IMR-90 (cell line): ENCODE results near the gene ZBED4. TPM values are rescaled to one million over a fixed set of nuclear protein-coding genes. Genes with fewer than 3 reads are reported as not detected.

Experiments
- ATAC-seq: fragments of 200-7000 bp; cut with Tn5 transposase; 2 replicates; pipeline ENCODE4 v1.9.1; 2020; ENCODE audit warnings: low read depth, mild to moderate bottlenecking, moderate library complexity
- BruUV-seq: library from RNA; stranded (reverse); fragments of 400-500 nt; replicated peaks from 2 replicates; lab custom pipeline; 2021; lab: Mats Ljungman, UMichigan
- CTCF ChIA-PET: fragments of 300-600 bp; formaldehyde crosslinking; extraction: SDS; loops from one replicate; lab custom pipeline; 2021; ENCODE audit warnings: antibody characterized with exemption; lab: Yijun Ruan, JAX
- POLR2A ChIA-PET: fragments of 300-600 bp; sonication (Branson Sonifier 250); formaldehyde crosslinking; loops from one replicate; lab custom pipeline; 2022; ENCODE audit warnings: antibody characterized with exemption; ENCODE audit not compliant: unreplicated experiment; lab: Charles Lee
- DNase-seq: peaks from one replicate; pipeline ENCODE4 v3.0.0; 2013
- H2AFZ ChIP-seq: replicated peaks from 2 replicates; pipeline ENCODE3; 2013; ENCODE audit warnings: low read length, mild to moderate bottlenecking; ENCODE audit not compliant: poor library complexity
- H2AK5ac ChIP-seq: 2 replicates; pipeline ENCODE4 v1.6.1; 2013; ENCODE audit warnings: low read depth, low read length, inconsistent platforms
- H2AK9ac ChIP-seq: replicated peaks from 2 replicates; pipeline ENCODE3; 2013; ENCODE audit warnings: mild to moderate bottlenecking, low read depth, low read length, moderate library complexity; ENCODE audit not compliant: poor library complexity
- H2BK120ac ChIP-seq: 2 replicates; pipeline ENCODE4 v1.6.1; 2013; ENCODE audit warnings: low read depth, low read length, inconsistent platforms
- H2BK15ac ChIP-seq: 3 replicates; pipeline ENCODE4 v1.6.1; 2013; ENCODE audit warnings: low read depth, low read length, inconsistent platforms
- H2BK20ac ChIP-seq: 2 replicates; pipeline ENCODE4 v1.6.1; 2013; ENCODE audit warnings: low read depth, mild to moderate bottlenecking, inconsistent platforms, low read length, moderate library complexity
- H2BK5ac ChIP-seq: 2 replicates; pipeline ENCODE4 v1.6.1; 2013; ENCODE audit warnings: mild to moderate bottlenecking, low read depth, low read length, inconsistent platforms; ENCODE audit not compliant: poor library complexity, severe bottlenecking
- H3K14ac ChIP-seq: replicated peaks from 2 replicates; pipeline ENCODE4 v1.6.1; 2013; ENCODE audit warnings: low read depth, low read length, inconsistent platforms
- H3K18ac ChIP-seq: 2 replicates; pipeline ENCODE4 v1.6.1; 2013; ENCODE audit warnings: low read depth, low read length, control low read depth
- H3K23ac ChIP-seq: 2 replicates; pipeline ENCODE4 v1.6.1; 2013; ENCODE audit warnings: low read depth, low read length, inconsistent platforms
- H3K27ac ChIP-seq: 2 replicates; pipeline ENCODE4 v1.5.1; 2013; ENCODE audit warnings: mild to moderate bottlenecking, control low read depth, low read length; ENCODE audit not compliant: insufficient read depth
- H3K27me3 ChIP-seq: 2 replicates; pipeline ENCODE4 v1.6.1; 2013; ENCODE audit warnings: low read length; ENCODE audit not compliant: control insufficient read depth, insufficient read depth
- H3K36me3 ChIP-seq: 2 replicates; pipeline ENCODE4 v1.6.1; 2013; ENCODE audit warnings: low read length, mixed read lengths; ENCODE audit not compliant: control insufficient read depth, insufficient read depth
- H3K4ac ChIP-seq: 2 replicates; pipeline ENCODE4 v1.6.1; 2013; ENCODE audit warnings: low read depth, low read length, inconsistent platforms
- H3K4me1 ChIP-seq: 2 replicates; pipeline ENCODE4 v1.6.1; 2013; ENCODE audit warnings: low read length, mixed read lengths; ENCODE audit not compliant: control insufficient read depth, insufficient read depth
- H3K4me2 ChIP-seq: 2 replicates; pipeline ENCODE4 v1.6.1; 2013; ENCODE audit warnings: low read depth, mild to moderate bottlenecking, control low read depth, low read length, moderate library complexity
- H3K4me3 ChIP-seq: 2 replicates; pipeline ENCODE4 v1.5.1; 2013; ENCODE audit warnings: low read depth, mild to moderate bottlenecking, control low read depth, low read length, moderate library complexity; ENCODE audit not compliant: insufficient read depth
- H3K56ac ChIP-seq: 2 replicates; pipeline ENCODE4 v1.6.1; 2013; ENCODE audit warnings: low read length, inconsistent platforms; ENCODE audit not compliant: insufficient read depth; ENCODE audit errors: extremely low read depth
- H3K79me1 ChIP-seq, 2 experiments: 2 replicates each; pipeline ENCODE4 v1.6.1; 2013; ENCODE audit warnings: low read length in 2 of 2, inconsistent platforms in 1 of 2, low read depth in 1 of 2
- H3K9ac ChIP-seq: 2 replicates; pipeline ENCODE4 v1.6.1; 2013; ENCODE audit warnings: low read depth, low read length, control low read depth
- H3K9me1 ChIP-seq: 2 replicates; pipeline ENCODE4 v1.6.1; 2013; ENCODE audit warnings: low read length, inconsistent platforms; ENCODE audit not compliant: insufficient read depth
- H3K9me3 ChIP-seq: 2 replicates; pipeline ENCODE4 v1.6.1; 2013; ENCODE audit warnings: low read length; ENCODE audit not compliant: control insufficient read depth, insufficient read depth
- H4K20me1 ChIP-seq: 2 replicates; pipeline ENCODE4 v1.6.1; 2013; ENCODE audit warnings: low read length, inconsistent platforms; ENCODE audit not compliant: insufficient read depth
- H4K5ac ChIP-seq: 2 replicates; pipeline ENCODE4 v1.6.1; 2013; ENCODE audit warnings: mild to moderate bottlenecking, low read depth, low read length, control low read depth
- H4K8ac ChIP-seq, 2 experiments: 2 replicates each; pipeline ENCODE4 v1.6.1; 2013; ENCODE audit warnings: low read depth in 2 of 2, low read length in 2 of 2, control low read depth in 1 of 2, inconsistent platforms in 1 of 2
- H4K91ac ChIP-seq: 2 replicates; pipeline ENCODE4 v1.6.1; 2013; ENCODE audit warnings: low read depth, low read length, inconsistent platforms; ENCODE audit not compliant: insufficient read depth
- FOS ChIP-seq: fragments of 150-350 bp; IDR thresholded peaks from 2 replicates; pipeline ENCODE4 v1.6.1; 2016; ENCODE audit warnings: low read depth, low read length
- NFE2L2 ChIP-seq: fragments of 150-350 bp; IDR thresholded peaks from 2 replicates; pipeline ENCODE4 v1.6.1; 2016; ENCODE audit warnings: low read depth, mild to moderate bottlenecking, low read length
- POLR2A ChIP-seq: IDR thresholded peaks from 2 replicates; pipeline ENCODE4 v1.6.1; 2012; ENCODE audit warnings: mild to moderate bottlenecking, low read depth, low read length
- RAD21 ChIP-seq: IDR thresholded peaks from 2 replicates; pipeline ENCODE4 v1.6.1; 2012; ENCODE audit warnings: low read length, improper control_type of control experiment
- WGBS, 2 experiments: methylation state at CpG; one replicate each; pipeline versions ENCODE4 v1.1.5 to v1.1.7; 2013; ENCODE audit warnings: missing lambda C conversion rate in 2 of 2; ENCODE audit not compliant: insufficient read length in 1 of 2; ENCODE audit errors: extremely low coverage in 2 of 2; 5-methylcytosine and 5-hydroxymethylcytosine counted together
- dilution Hi-C: fragments of 300-500 bp; cut with HindIII; formaldehyde crosslinking; loops from one replicate; pipeline ENCODE4 v1.14.3; 2018; ENCODE audit warnings: low sequenced_read_pairs; ENCODE audit not compliant: unreplicated experiment
- in situ Hi-C: fragments of 300-500 bp; cut with MboI; formaldehyde crosslinking; loops from 3 replicates; pipeline ENCODE4 v1.14.3; 2019; ENCODE audit warnings: low sequenced_read_pairs, inconsistent platforms, mixed read lengths
- intact Hi-C: fragments of 100-400 bp; cut with micrococcal nuclease; formaldehyde crosslinking; loops from 2 replicates; pipeline ENCODE4 v1.10.0; 2022
- polyA plus RNA-seq, 3 experiments: library from polyadenylated mRNA; depleted of rRNA; stranded (reverse); fragments of >200 nt; gene quantifications; 2 replicates each; pipeline ENCODE4 v1.2.3, GENCODE V29; 2012; ENCODE audit warnings: low replicate concordance in 1 of 3
- total RNA-seq: library from RNA; depleted of rRNA; stranded (reverse); fragments of >200 nt; gene quantifications from 2 replicates; pipeline ENCODE4 v1.2.3, GENCODE V29; 2012

Gene ZBED4
- total and polyA plus RNA-seq, 2 of the 4 experiments (the other 2 are of a cell fraction): 9.3 to 10.5 TPM

GRCh38 chr22:49896201-49896600 lies 42.6 kb downstream of the ZBED4 start:
- Histone ChIP-seq H3K36me3 (peaks cover 19% of the 10 kb centered on the region), H3K9me1 (peaks cover 12% of the 10 kb centered on the region), H2BK5ac (no peak overlapping the region), H3K27ac (no peak overlapping the region), H3K4me3 (no peak overlapping the region), H3K14ac (no peak overlapping the region), H3K27me3 (no peaks in the 10 kb centered on the region), H4K5ac (no peak overlapping the region), H2BK15ac (no peak overlapping the region), H4K20me1 (peaks cover 10% of the 10 kb centered on the region), H3K9me3 (peaks cover 2% of the 10 kb centered on the region; the same call in 1 of the 2 replicates), H2BK20ac (no peak overlapping the region), H4K8ac (no peak overlapping the region), H2AK5ac (no peak overlapping the region), H3K4ac (no peak overlapping the region), H3K4me1 (no peaks in the 10 kb centered on the region), H3K18ac (no peak overlapping the region), H2AK9ac (no peak overlapping the region), H4K91ac (no peak overlapping the region), H3K23ac (no peak overlapping the region), H3K9ac (no peak overlapping the region), H2AFZ (no peak overlapping the region), H2BK120ac (no peak overlapping the region), H3K79me1 (peaks cover 2 to 38% of the 10 kb centered on the region in 2 experiments), H3K56ac (no peak overlapping the region), H3K4me2 (no peak overlapping the region)
- DNase-seq: no peak
- no peak for ATAC-seq
- 80% methylated on average over 1 of the region's 5 CpGs; no CpG with 5 or more reads in 1 of the 2 experiments for WGBS, 2 experiments
- intact Hi-C loops (no loop called here), dilution Hi-C loops (no loop called here), in situ Hi-C loops (no loop called here)
- POLR2A ChIA-PET: no interaction called here
- CTCF ChIA-PET: no interaction called here
- BruUV-seq: no TSS peak
- TF ChIP-seq POLR2A (no peak), FOS (no peak), NFE2L2 (no peak), RAD21 (no peak)
